Suprapubic skin (tissue), 3 donors: Measurements from ENCODE around the gene KCNK17.

ENCODE experiments used
- EP300 ChIP-seq: sonication (generic); formaldehyde crosslinking; IDR thresholded peaks from one replicate; pipeline ENCODE4 v1.6.1; 2017; ENCODE audit warnings: antibody characterized with exemption
- POLR2A ChIP-seq, 2 donors: fragments of 450-650 bp; IDR thresholded peaks; one replicate each; pipeline ENCODE4 v1.6.1; 2017; ENCODE audit warnings: antibody characterized with exemption in 2 of 2, mild to moderate bottlenecking in 2 of 2, moderate library complexity in 2 of 2
- TF ChIP-seq, protein P1 (sequence below), 2 donors: fragments of 200-600 bp in 1 of 2; fragments of 450-650 bp in 1 of 2; sonication (generic) in 1 of 2; IDR thresholded peaks; one replicate each; pipeline ENCODE4 v1.5.1; 2016 to 2019; ENCODE audit warnings: antibody characterized with exemption in 2 of 2, mild to moderate bottlenecking in 1 of 2, moderate library complexity in 1 of 2

DNA sequence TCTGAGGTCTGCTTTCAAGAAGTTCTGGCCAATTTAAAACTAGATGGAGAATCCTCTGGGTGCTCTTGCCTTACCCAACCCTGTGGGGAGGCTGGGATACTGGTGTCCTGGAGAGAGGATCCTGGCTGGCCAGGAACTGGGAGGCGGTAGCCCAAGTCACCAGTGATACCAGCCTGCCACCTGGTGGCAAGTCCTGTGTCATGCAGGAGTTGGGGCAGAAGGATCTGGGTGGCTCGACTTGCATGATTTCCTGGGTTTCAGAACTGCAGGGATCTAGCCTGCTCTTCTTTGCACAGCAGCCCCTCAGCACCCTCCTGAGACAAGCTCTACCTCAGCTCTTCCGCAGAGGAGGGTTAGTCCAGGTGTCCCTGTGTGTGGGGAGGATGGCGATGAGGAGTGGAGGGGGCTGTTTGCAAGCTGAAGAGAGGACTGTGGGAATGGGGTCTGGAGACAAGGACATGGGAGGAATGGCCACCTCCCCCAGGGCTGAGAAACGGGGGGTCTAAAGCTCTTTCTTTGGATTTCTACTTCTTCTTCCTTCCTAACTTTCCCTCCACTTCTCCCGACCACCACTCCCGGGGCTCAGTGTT is 4.2 kb downstream of the KCNK17 start:
- no peak for TF ChIP-seq POLR2A (IDR thresholded peaks at IDR 0.05)
- TF ChIP-seq, protein P1, sequence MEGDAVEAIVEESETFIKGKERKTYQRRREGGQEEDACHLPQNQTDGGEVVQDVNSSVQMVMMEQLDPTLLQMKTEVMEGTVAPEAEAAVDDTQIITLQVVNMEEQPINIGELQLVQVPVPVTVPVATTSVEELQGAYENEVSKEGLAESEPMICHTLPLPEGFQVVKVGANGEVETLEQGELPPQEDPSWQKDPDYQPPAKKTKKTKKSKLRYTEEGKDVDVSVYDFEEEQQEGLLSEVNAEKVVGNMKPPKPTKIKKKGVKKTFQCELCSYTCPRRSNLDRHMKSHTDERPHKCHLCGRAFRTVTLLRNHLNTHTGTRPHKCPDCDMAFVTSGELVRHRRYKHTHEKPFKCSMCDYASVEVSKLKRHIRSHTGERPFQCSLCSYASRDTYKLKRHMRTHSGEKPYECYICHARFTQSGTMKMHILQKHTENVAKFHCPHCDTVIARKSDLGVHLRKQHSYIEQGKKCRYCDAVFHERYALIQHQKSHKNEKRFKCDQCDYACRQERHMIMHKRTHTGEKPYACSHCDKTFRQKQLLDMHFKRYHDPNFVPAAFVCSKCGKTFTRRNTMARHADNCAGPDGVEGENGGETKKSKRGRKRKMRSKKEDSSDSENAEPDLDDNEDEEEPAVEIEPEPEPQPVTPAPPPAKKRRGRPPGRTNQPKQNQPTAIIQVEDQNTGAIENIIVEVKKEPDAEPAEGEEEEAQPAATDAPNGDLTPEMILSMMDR (IDR thresholded peaks at IDR 0.05) = peak; percentile 74 to 91
- no peak for TF ChIP-seq EP300
